Neural cell (in vitro differentiated cells): ENCODE results near the gene KDM4C. TPM values are rescaled to one million over a fixed set of nuclear protein-coding genes. Genes with fewer than 3 reads are reported as not detected.

Experiments used
- H2AFZ ChIP-seq: fragments of 200-600, 300-800 bp; sonication (generic), shearing (Covaris generic); 2 replicates; pipeline ENCODE4 v1.6.0; 2014; ENCODE audit warnings: low read depth, mild to moderate bottlenecking, antibody characterized with exemption, low read length, moderate library complexity
- H3F3A ChIP-seq: fragments of 200-600 bp; shearing (Covaris generic); 2 replicates; pipeline ENCODE4 v1.6.1; 2016; ENCODE audit warnings: mild to moderate bottlenecking, moderate library complexity, mixed read lengths, antibody characterized with exemption, low read length; ENCODE audit not compliant: insufficient read depth, poor library complexity, severe bottlenecking
- H3K27ac ChIP-seq: fragments of 200-600, 300-800 bp; sonication (generic), shearing (Covaris generic); 2 replicates; pipeline ENCODE4 v1.5.1; 2014; ENCODE audit warnings: mild to moderate bottlenecking, low read length, moderate library complexity
- H3K27me3 ChIP-seq: fragments of 300-800, 200-600 bp; sonication (generic), shearing (Covaris generic); 2 replicates; pipeline ENCODE4 v1.6.0; 2014; ENCODE audit warnings: mild to moderate bottlenecking, low read depth, low read length, moderate library complexity; ENCODE audit not compliant: insufficient read depth
- H3K36me3 ChIP-seq: fragments of 300-800, 200-600 bp; sonication (generic), shearing (Covaris generic); 2 replicates; pipeline ENCODE4 v1.5.1; 2014; ENCODE audit warnings: mild to moderate bottlenecking, antibody characterized with exemption, low read length, moderate library complexity; ENCODE audit not compliant: insufficient read depth
- H3K4me2 ChIP-seq: fragments of 300-800, 200-600 bp; sonication (generic), shearing (Covaris generic); 2 replicates; pipeline ENCODE4 v1.6.0; 2014; ENCODE audit warnings: mild to moderate bottlenecking, low read length
- H3K4me3 ChIP-seq: fragments of 300-800, 200-600 bp; sonication (generic), shearing (Covaris generic); 2 replicates; pipeline ENCODE4 v1.5.1; 2014; ENCODE audit warnings: mild to moderate bottlenecking, low read length, moderate library complexity
- H3K79me2 ChIP-seq: fragments of 200-600 bp; shearing (Covaris generic); replicated peaks from 2 replicates; pipeline ENCODE4 v1.6.0; 2014; ENCODE audit warnings: mild to moderate bottlenecking, low read length, moderate library complexity; ENCODE audit not compliant: insufficient read depth
- H3K9ac ChIP-seq: fragments of 300-800, 200-600 bp; sonication (generic), shearing (Covaris generic); 2 replicates; pipeline ENCODE4 v1.6.1; 2016; ENCODE audit warnings: mild to moderate bottlenecking, low read length, mixed read lengths
- H3K9me2 ChIP-seq: fragments of 200-600 bp; shearing (Covaris generic); 2 replicates; pipeline ENCODE4 v1.6.1; 2016; ENCODE audit warnings: mild to moderate bottlenecking, low read length, mixed read lengths; ENCODE audit not compliant: insufficient read depth
- H3K9me3 ChIP-seq: fragments of 200-600, 300-800 bp; sonication (generic), shearing (Covaris generic); 2 replicates; pipeline ENCODE4 v1.6.1; 2016; ENCODE audit warnings: mild to moderate bottlenecking, mixed run types, low read length, moderate library complexity, mixed read lengths
- H4K20me1 ChIP-seq: fragments of 200-600 bp; shearing (Covaris generic); 2 replicates; pipeline ENCODE4 v1.6.1; 2016; ENCODE audit warnings: mild to moderate bottlenecking, mixed run types; ENCODE audit not compliant: insufficient read depth
- CTCF ChIP-seq: fragments of 450-650 bp; IDR thresholded peaks from 2 replicates; pipeline ENCODE4 v1.5.1; 2014; ENCODE audit warnings: antibody characterized with exemption, mild to moderate bottlenecking, moderate library complexity; ENCODE audit not compliant: poor library complexity, severe bottlenecking
- EP300 ChIP-seq: fragments of 450-650 bp; conservative IDR thresholded peaks from 2 replicates; pipeline ENCODE4 v1.6.1; 2014; ENCODE audit warnings: antibody characterized with exemption, mild to moderate bottlenecking, moderate library complexity; ENCODE audit not compliant: poor library complexity, severe bottlenecking
- EZH2 ChIP-seq: fragments of 200-600, 300-800 bp; shearing (Covaris generic), sonication (generic); IDR thresholded peaks from 2 replicates; pipeline ENCODE4 v1.6.1; 2014; ENCODE audit warnings: antibody characterized with exemption, low read length, borderline replicate concordance, mild to moderate bottlenecking; ENCODE audit not compliant: insufficient read depth, poor library complexity, severe bottlenecking
- MXI1 ChIP-seq: fragments of 450-650 bp; conservative IDR thresholded peaks from 2 replicates; pipeline ENCODE4 v1.6.1; 2014; ENCODE audit warnings: antibody characterized with exemption, mild to moderate bottlenecking; ENCODE audit not compliant: poor library complexity, severe bottlenecking
- POLR2AphosphoS5 ChIP-seq: IDR thresholded peaks from 2 replicates; pipeline ENCODE4 v1.6.1; 2012
- RAD21 ChIP-seq: fragments of 450-650 bp; conservative IDR thresholded peaks from 2 replicates; pipeline ENCODE4 v1.6.1; 2014; ENCODE audit warnings: antibody characterized with exemption, mild to moderate bottlenecking, moderate library complexity
- REST ChIP-seq: IDR thresholded peaks from 2 replicates; pipeline ENCODE4 v1.6.1; 2012; ENCODE audit warnings: borderline replicate concordance
- SMC3 ChIP-seq: fragments of 450-650 bp; conservative IDR thresholded peaks from 2 replicates; pipeline ENCODE4 v1.6.1; 2014; ENCODE audit warnings: antibody characterized with exemption, mild to moderate bottlenecking, moderate library complexity; ENCODE audit not compliant: poor library complexity
- TAF1 ChIP-seq: IDR thresholded peaks from 2 replicates; pipeline ENCODE4 v1.6.1; 2012; ENCODE audit warnings: low read depth
- polyA plus RNA-seq: library from polyadenylated mRNA; depleted of rRNA; stranded (reverse); fragments of >200 nt; gene quantifications from 2 replicates; pipeline ENCODE4 v1.2.3, GENCODE V29; 2014

KDM4C gene
- polyA plus RNA-seq, 1 donor from 2014 or later: 21.1 TPM

GRCh38 chr9:7115606-7116005, 357.8 kb downstream of the KDM4C start:
- no peaks in the 10 kb centered on the region for H4K20me1 ChIP-seq

GRCh38 chr9:7117676-7118561, 360.1 kb downstream of the KDM4C start:
- no peaks in the 10 kb centered on the region for H3F3A ChIP-seq
- no peaks in the 10 kb centered on the region for H3K9me2 ChIP-seq
- no peak overlapping the region for H3K9ac ChIP-seq
- H3K36me3 ChIP-seq: no peaks in the 10 kb centered on the region
- H3K4me2 ChIP-seq: no peak overlapping the region
- H3K4me3 ChIP-seq: no peak overlapping the region
- H3K9me3 ChIP-seq: no peaks in the 10 kb centered on the region
- H4K20me1 ChIP-seq: no peaks in the 10 kb centered on the region
- no peaks in the 10 kb centered on the region for H3K27me3 ChIP-seq
- no peak overlapping the region for H2AFZ ChIP-seq
- no peaks in the 10 kb centered on the region for H3K79me2 ChIP-seq
- no peak overlapping the region for H3K27ac ChIP-seq
- TF ChIP-seq TAF1 (no peak), CTCF (no peak), EP300 (no peak), SMC3 (no peak), REST (no peak), EZH2 (no peak), POLR2AphosphoS5 (no peak), RAD21 (no peak), MXI1 (no peak)

More at GRCh38 chr9:7115606-7116005, 357.8 kb downstream of the KDM4C start:
- Histone ChIP-seq H3K4me3 (no peak overlapping the region), H3K36me3 (no peaks in the 10 kb centered on the region), H3K9ac (no peak overlapping the region), H2AFZ (no peak overlapping the region), H3K27me3 (no peaks in the 10 kb centered on the region), H3K79me2 (no peaks in the 10 kb centered on the region), H3K9me3 (no peaks in the 10 kb centered on the region), H3K4me2 (no peak overlapping the region), H3K27ac (no peak overlapping the region), H3K9me2 (no peaks in the 10 kb centered on the region), H3F3A (no peaks in the 10 kb centered on the region)
- TF ChIP-seq RAD21: no peak
